NOMO-1 treated with DMSO at 0.1 percent for 48 hours (cell line): ENCODE data around the gene DTNBP1.

ENCODE experiments used
- DNase-seq: peaks from one replicate; lab custom pipeline; 2025; ENCODE audit not compliant: unreplicated experiment; lab: John Stamatoyannopoulos, UW

DTNBP1 gene

DNA sequence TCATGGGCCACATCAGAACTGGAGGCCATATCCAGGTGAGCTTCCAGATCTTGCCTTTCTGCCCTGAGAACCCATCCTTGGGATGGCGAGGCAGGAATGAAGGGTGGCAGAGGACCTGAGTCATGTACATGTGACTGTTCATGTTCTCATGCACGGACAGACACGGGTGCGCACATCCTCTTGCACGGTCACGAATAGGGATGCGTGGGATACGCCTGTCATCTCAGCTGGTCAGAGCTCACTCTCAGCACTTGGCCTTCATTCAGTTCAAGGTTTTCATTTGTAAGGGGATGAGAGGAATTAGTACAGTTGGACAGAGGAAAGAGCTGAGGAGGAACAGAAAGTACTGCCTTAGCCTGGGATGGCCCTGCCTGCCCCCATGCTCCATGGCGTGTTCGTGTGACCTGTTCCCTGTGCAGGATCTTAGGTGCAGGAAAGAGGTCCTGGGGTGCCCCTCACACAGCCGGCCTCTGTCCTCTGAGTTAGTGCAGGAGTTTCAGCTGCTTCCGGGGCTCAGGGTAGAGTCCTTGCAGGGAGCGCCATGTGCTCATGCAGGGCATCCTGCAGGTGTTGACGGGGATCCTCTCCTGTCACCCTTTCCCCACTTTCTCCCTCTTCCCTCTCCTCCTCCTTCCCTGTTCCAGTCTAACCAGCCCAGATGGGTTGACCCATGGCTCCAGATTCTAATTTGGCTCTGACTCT, 173.4 kb downstream of the DTNBP1 start:
- DNase-seq = no peak

DNA sequence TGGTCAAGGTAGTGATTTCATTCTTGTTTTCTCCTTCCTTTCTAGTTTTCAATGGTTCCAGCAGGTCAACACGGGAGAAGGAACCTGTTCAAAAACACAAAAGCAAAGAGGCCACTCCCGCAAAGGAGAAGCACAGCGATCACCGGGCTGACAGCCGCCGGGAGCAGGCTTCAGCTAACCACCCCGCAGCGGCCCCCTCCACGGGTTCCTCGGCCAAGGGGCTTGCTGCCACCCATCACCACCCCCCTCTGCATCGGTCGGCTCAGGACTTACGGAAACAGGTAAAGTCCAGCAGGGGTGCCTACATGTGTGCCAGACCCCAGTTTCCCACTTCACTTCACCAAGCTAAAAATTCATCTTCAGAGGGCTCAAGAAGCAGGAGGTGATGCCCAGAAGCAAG, 175.6 kb downstream of the DTNBP1 start:
- DNase-seq = no peak

DNA sequence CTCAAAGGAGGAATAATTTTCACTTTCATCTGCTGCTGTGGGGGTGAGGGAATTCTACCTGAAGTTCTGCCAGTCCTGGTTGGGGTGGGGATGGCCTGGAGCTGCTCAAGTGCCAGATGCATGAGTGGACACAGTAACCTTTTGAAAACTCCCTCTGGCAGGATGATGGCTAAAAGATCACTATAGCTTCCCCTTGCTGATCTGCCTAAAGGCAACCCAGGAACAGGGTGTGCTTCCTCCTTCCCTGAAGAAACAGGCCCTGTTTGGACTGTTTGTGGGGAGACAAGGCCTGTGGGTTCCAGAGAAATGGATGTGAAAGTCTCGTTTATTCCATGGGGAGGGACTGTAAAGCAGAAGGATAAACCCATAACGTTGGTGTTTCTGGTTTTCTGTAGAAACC, 176.9 kb downstream of the DTNBP1 start:
- DNase-seq = no peak

DNA sequence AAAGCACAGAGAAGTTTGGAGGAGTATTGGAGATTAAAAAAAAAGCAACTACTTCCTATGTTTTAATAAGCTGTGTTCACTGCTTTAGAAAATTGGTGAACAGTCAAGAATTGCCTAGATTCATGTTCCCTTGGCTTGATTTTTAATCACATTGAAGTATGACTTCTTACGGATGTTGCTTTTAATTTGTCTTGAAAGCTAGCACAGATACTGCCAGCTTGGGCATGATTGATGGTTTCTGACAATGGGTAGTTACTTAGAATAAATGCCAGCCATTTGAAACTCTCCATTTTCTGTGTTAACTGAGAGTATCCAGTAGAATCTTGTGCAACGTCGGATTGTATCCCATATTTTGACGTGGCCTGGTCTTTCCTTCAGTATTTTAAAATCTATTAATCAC, 178.0 kb downstream of the DTNBP1 start:
- no peak for DNase-seq

DNA sequence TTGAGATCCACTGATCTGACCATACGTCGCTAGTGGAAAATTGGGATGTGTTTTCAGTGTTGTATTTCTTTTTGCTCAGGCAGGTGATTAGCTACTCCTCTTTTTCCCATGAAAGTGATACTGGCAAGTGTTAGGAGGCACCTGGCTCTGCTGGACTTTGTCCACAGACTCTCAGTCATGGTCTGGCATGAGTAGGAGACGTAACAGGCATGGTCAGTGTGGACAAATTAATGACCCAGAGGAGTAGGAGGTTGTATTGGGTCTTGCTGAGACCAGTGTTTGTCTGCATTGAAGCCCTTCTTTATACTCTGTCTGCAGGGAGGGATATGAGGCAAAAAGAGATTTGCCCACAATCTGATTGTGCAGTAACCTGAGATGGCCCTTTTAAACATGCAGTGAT, 178.7 kb downstream of the DTNBP1 start:
- no peak for DNase-seq

DNA sequence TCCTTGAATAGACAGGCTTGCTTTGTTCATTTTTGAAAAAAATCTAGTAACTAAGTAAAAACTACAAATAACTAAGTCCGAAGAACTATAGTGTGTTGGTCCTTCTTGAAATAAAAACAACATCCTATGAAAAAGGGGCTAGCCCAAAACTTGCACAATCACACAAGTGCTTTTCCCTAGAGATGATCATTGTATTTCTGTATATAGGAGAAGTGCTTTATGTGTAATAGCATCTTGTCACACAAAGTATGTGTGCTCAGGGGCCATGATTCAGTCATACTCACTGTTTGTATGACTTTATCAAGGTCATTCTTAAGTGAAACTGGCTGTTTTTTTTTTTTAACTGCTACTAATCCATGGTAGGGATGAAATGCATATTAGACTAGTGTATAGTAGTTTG, 179.8 kb downstream of the DTNBP1 start:
- DNase-seq = no peak

DNA sequence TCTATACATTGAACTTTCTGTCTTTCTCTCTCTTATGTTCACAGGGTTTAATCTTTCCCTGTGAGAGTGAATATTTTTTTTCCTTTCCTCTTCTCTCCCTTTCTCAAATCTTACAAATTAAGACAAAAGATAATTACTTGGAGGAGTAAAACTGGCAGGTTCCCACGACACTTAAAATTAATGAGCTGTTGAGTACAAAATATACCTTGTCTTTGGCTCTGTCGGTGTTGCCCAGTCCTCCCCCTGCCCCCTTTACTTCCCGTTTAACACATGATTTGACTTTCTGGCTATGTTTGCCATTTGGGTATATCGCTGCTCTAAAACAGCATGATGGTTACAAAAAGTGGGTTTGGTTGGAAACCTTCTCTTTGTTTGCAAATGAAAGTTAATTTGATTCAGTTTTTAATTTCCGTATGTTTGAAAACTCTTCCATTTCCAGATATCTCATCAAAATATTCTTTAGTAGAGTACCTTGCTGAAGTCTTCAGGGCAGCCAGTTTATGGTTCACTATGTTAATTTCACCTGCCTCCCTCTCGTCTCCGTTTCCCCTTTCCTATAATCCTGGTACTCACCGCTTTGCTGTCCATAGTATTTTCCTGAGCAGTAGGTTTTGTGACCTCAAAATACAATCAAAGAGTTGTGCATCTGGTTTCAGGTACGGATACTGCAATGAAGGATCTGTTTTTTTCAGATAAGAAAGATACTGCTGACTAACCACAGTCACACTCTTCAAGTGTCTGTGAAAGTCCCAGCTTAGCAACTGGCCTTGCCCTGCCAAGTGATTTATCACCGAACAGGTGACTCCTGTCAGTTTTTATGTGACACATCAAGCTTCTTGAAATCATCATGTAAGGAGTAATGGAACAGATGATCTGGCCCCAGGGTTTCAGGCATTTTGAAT, 181.2 kb downstream of the DTNBP1 start:
- DNase-seq = no peak

DNA sequence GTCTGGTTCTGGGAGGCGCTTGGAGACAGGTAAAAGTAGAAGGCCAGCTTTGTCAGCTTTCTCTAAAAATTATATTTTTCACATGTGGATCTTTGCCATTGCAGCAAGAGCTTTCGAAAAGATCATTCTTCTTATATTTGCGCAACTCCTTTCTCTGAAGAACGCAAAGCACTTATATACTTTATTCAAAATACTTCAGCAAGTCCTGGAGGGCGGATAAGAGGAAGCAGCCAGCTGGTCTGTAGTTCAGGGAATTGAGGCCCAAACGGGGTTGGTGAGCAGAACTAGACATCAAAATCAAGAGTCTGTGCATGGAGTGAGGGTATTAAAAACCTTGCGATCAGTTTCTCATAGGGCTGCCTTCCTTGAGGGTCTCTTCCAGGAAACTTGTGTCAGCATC, 182.3 kb downstream of the DTNBP1 start:
- DNase-seq = peak; percentile 59

DNA sequence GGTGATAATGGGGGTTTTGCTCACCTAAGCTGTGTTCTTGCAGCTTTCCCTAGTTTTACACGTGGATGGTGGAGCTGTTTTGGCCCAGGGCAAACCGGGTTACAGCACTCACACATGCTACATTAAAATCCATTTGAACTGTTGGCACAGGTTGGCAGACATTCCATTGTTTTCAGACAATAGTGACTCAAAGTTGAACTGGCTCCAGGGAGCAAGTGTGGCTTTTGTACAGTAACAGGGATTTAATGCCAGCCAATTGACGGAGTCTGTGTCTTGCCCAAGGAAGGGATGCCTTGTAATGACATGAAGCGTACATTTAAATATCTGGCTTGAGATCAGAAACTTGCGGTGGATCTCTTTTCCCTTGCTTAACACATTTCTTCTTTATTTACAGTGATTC, 183.1 kb downstream of the DTNBP1 start:
- DNase-seq = no peak

DNA sequence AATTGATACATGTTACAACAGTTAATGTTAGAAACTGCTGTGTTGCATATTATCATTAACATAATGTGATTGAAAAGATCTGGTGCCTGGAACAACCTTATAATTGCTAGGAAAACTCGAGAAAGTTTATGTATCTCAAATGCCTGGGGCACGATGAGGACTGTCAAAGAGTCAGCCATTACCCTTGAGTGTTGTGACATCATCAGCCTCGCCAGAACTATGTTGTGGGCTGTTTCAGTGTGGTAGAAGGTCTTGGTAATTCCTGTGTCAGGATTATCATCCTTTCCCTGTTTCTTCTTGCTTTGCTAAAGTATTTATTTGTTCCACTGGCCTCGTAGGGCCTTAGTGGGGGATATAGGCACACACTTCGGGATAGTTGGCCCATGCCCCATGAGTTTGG, 185.1 kb downstream of the DTNBP1 start:
- DNase-seq = no peak

DNA sequence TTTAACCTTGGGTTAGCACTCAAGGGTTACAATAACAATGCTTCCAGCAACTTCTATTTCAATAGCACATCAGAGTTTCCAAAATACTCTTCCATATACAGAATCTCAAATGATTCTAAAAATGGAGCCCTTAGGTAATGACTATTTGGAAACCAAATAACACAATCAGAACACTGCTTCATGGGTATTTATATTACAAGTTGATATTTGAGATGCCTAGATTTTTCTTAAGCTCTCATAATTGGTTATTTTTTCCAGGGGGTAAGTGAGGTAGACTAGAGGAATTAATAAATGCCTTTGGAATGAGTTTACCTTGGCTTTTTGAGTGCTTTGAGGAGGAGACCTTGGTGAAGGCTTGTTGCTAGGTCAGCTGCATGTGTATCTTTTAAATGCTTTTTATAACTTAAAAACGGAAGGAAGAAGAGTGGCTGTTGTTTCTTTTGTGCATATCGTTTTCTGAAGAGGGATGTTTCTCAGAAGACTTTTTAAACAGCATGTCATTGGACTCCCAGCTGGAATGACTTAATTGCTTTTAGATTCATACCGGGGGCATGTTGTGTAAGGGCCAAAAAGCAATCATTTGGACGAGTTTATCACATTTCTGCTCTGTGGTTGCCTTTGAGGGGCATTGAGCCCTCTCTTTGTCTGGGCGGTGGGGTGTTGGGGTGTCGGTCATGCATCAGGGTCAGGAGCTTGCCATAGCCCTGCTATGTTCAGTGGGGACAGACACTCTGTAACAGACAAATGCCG, 186.0 kb downstream of the DTNBP1 start:
- no peak for DNase-seq

DNA sequence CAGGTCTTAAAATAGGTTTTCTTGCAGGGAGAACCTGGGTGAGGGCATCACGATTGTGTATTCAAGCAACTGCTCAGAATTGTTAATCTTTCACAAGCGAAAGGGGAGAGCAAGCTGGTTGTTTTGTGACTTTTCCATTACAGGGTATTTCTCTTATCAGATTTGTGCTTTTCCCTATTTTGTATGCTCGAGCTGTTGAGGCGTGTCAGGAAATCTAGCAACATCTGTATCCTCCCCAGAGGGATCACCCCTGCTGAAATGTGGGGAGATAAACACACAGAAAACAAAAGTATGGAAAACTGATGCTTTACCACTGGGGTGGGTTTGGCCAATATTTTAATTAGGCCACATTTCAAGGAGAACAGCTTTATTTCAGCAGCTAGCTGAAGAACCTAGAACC, 187.0 kb downstream of the DTNBP1 start:
- no peak for DNase-seq

DNA sequence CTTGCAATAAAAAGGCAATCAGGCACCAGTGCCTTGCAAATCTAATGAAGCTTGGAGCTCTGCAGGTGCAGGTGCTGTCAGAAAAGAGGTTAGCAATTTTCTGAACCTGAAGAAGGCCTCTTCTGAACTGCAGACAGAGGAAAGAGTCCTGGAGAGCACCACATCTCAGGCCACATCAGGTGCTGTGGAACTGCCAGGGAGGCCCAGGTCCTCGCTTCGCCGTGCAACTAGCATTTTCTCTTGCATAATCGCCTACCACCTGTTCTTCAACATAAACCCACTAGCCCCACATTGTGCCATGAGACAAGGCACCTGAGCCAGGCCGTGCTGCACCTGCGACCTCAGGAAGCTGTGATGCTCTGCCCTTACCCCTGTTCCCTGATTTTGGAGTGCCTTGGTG, 187.6 kb downstream of the DTNBP1 start:
- DNase-seq = no peak

DNA sequence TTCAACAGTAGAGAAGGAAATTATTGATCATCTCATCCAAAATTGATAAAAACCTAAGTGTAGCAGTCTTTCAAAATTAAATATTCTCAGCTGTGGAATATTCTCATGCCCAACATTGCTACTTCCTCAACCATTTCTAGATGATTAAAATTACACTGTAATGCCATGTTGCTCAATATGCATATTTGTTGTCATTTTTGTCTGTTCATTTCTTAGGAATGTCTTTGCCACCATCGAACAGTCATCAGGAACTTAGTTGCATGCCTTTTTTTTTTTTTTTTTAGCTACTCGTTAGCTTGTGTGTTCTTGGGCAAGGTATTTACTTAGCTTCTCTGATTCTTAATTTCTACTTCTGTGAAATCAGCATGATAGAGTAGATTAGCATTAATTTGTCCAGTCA, 188.6 kb downstream of the DTNBP1 start:
- DNase-seq = no peak

DNA sequence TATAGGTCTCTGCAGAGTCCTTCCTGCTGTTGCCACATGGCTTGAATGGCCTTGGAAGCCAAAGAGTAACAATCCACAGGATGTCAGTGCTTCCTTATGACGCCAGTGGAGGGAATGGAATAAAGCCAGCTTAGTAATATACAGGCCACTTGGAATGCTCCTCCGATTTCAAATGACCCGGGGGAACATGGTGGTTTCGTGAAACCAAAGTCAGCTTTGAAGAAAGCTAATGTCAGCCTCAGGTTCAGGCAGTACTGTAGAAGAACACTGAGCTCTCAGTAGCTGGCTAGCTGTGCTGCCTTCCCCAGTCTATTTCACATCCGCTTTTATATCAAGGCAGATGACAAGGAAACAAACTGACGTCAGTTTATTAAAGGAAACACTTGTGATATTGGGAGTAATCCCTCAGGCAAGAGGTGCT, 189.1 kb downstream of the DTNBP1 start:
- no peak for DNase-seq

DNA sequence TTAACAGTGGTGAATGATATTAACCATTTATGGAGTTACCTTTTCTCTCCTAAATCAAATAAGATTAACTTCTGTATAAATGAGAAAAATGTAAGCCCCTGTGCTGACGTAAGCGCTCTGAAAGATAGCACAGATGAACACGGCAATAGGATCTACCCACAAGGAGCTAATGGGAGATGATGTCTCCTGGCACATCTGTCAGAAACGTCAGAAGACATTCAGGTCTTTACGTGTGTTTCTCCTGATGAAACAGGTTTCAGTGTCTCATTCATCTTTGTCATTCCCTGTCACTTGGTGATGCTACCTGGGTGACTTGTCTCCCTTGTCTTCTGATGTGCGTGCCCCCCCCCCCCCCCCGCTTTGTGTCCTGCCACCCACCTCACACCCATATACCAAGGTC, 189.7 kb downstream of the DTNBP1 start:
- no peak for DNase-seq
